OCI-LY7 (cell line): ENCODE data around the gene OSTC.

Source experiments
- EZH2phosphoT487 ChIP-seq: fragments of 200-600 bp; sonication (generic); IDR thresholded peaks from 2 replicates; pipeline ENCODE4 v1.6.1; 2018; ENCODE audit warnings: low read depth, borderline replicate concordance, mild to moderate bottlenecking, mixed run types, antibody characterized with exemption, low read length, moderate library complexity, mixed read lengths
- TF ChIP-seq, protein P1 (sequence below): fragments of 200-600 bp; sonication (generic); conservative IDR thresholded peaks from 2 replicates; pipeline ENCODE4 v1.5.1; 2014; ENCODE audit warnings: mild to moderate bottlenecking, antibody characterized with exemption, low read length, moderate library complexity, mixed read lengths

DNA sequence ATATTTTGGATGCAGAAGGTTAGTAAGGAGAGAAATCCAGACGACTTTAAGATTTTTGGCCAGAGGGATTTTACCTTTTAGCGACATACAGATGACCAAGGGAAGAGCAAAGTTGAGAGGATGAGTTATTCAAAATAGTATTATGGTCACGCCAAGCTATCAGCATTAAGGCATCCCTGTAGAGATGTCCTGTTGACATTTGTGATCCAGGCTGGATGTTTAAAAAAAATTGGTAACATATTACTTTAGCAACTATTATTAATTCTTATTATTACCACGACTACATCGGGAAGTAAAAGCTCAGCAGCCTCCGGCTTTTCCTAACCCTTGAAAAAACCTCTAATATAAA, 562 bp upstream of the OSTC start:
- TF ChIP-seq, protein P1, sequence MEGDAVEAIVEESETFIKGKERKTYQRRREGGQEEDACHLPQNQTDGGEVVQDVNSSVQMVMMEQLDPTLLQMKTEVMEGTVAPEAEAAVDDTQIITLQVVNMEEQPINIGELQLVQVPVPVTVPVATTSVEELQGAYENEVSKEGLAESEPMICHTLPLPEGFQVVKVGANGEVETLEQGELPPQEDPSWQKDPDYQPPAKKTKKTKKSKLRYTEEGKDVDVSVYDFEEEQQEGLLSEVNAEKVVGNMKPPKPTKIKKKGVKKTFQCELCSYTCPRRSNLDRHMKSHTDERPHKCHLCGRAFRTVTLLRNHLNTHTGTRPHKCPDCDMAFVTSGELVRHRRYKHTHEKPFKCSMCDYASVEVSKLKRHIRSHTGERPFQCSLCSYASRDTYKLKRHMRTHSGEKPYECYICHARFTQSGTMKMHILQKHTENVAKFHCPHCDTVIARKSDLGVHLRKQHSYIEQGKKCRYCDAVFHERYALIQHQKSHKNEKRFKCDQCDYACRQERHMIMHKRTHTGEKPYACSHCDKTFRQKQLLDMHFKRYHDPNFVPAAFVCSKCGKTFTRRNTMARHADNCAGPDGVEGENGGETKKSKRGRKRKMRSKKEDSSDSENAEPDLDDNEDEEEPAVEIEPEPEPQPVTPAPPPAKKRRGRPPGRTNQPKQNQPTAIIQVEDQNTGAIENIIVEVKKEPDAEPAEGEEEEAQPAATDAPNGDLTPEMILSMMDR: peak; percentile 49; the same call in 1 of the 2 replicates
- TF ChIP-seq EZH2phosphoT487: no peak
